ENCODE data around the gene SLC4A4. TPM values are rescaled to one million over a fixed set of nuclear protein-coding genes. Genes with fewer than 3 reads are reported as not detected.

SLC4A4 gene
- polyA plus RNA-seq, 1 donor (not counting 4 experiments of a cell fraction or from before 2014, with no cell fraction given): 0.29 TPM

GRCh38 chr4:71553605-71554004, 214.8 kb downstream of the SLC4A4 start:
- TF ChIP-seq EZH2 (IDR thresholded peaks at IDR 0.05; ENCODE audit: low read length) (no peak), CTCF (optimal IDR thresholded peaks at IDR 0.05 in 1 of 3, IDR thresholded peaks at IDR 0.05 in 1 of 3, conservative IDR thresholded peaks at IDR 0.05 in 1 of 3; ENCODE audit: extremely low read depth in 1 of 3, insufficient read depth in 2 of 3, low read length in 3 of 3) (peak; percentile 51 to 66 (median 64))
- dilution Hi-C loops (cut with MboI; ENCODE audit: extremely low pct_ligation_motif_present, low sequenced_read_pairs): no loop called here
- no peak overlapping the region for H3K27ac ChIP-seq (ENCODE audit: control insufficient read depth, insufficient read depth, low read length)
- no peaks in the 10 kb centered on the region for H3K36me3 ChIP-seq (ENCODE audit: control insufficient read depth in 2 of 2, extremely low read depth in 1 of 2, insufficient read depth in 2 of 2, low read length in 2 of 2)
- DNase-seq (ENCODE audit: low read depth, low spot score): no peak
- no peaks in the 10 kb centered on the region for H4K20me1 ChIP-seq (ENCODE audit: control insufficient read depth, extremely low read depth, insufficient read depth, low read length)
- H3K79me2 ChIP-seq (ENCODE audit: control insufficient read depth, insufficient read depth, low read length): no peaks in the 10 kb centered on the region
- H2AFZ ChIP-seq (ENCODE audit: control insufficient read depth, low read length): no peak overlapping the region
- FAIRE-seq: no peak
- H3K27me3 ChIP-seq (ENCODE audit: control insufficient read depth, extremely low read depth, insufficient read depth, low read length): no peaks in the 10 kb centered on the region
- no peak overlapping the region for H3K4me3 ChIP-seq (ENCODE audit: control insufficient read depth in 2 of 3, extremely low read depth in 1 of 3, insufficient read depth in 2 of 3, low read depth in 1 of 3, low read length in 3 of 3)
- no peak overlapping the region for H3K4me2 ChIP-seq (ENCODE audit: control insufficient read depth, extremely low read depth, insufficient read depth, low read depth, low read length)
- H3K4me1 ChIP-seq (ENCODE audit: control insufficient read depth, extremely low read depth, insufficient read depth, low read length): no peaks in the 10 kb centered on the region
- no peaks in the 10 kb centered on the region for H3K9me3 ChIP-seq (ENCODE audit: control insufficient read depth, low read depth, low read length)
- H3K9ac ChIP-seq (ENCODE audit: control insufficient read depth, extremely low read depth, insufficient read depth, low read length): no peak overlapping the region
- H3K9me1 ChIP-seq (ENCODE audit: control insufficient read depth, extremely low read depth, insufficient read depth, low read length): no peaks in the 10 kb centered on the region

DNA sequence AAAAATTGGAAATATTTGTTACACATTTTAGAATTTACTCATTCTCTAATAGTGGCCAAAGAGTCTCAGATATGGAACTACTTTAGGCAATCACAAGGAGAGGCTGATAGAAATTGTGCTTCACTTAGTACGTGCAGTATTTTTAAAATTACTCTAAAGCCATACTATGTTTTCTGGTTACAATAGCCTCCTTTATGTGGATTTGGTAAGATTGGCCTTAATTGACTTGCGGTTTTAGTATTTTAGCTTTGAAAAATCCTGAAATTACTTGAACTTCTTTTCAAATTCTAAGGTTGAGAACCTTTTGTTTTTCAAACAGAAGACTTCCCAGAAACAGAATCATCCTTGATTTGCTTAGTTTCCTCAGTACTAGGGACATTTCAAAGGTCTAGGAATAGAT, 215.2 kb downstream of the SLC4A4 start:
- no peak overlapping the region for H3K4me2 ChIP-seq (ENCODE audit: control insufficient read depth, extremely low read depth, insufficient read depth, low read depth, low read length)
- H3K4me1 ChIP-seq (ENCODE audit: control insufficient read depth, extremely low read depth, insufficient read depth, low read length): no peaks in the 10 kb centered on the region
- H3K4me3 ChIP-seq (ENCODE audit: control insufficient read depth in 2 of 3, extremely low read depth in 1 of 3, insufficient read depth in 2 of 3, low read depth in 1 of 3, low read length in 3 of 3): no peak overlapping the region
- no peaks in the 10 kb centered on the region for H3K27me3 ChIP-seq (ENCODE audit: control insufficient read depth, extremely low read depth, insufficient read depth, low read length)
- H3K79me2 ChIP-seq (ENCODE audit: control insufficient read depth, insufficient read depth, low read length): no peaks in the 10 kb centered on the region
- H3K36me3 ChIP-seq (ENCODE audit: control insufficient read depth in 2 of 2, extremely low read depth in 1 of 2, insufficient read depth in 2 of 2, low read length in 2 of 2): no peaks in the 10 kb centered on the region
- H3K9me1 ChIP-seq (ENCODE audit: control insufficient read depth, extremely low read depth, insufficient read depth, low read length): no peaks in the 10 kb centered on the region
- dilution Hi-C loops (cut with MboI; ENCODE audit: extremely low pct_ligation_motif_present, low sequenced_read_pairs): no loop called here
- no peaks in the 10 kb centered on the region for H4K20me1 ChIP-seq (ENCODE audit: control insufficient read depth, extremely low read depth, insufficient read depth, low read length)
- TF ChIP-seq EZH2 (IDR thresholded peaks at IDR 0.05; ENCODE audit: low read length) (no peak), CTCF (optimal IDR thresholded peaks at IDR 0.05 in 1 of 3, IDR thresholded peaks at IDR 0.05 in 1 of 3, conservative IDR thresholded peaks at IDR 0.05 in 1 of 3; ENCODE audit: extremely low read depth in 1 of 3, insufficient read depth in 2 of 3, low read length in 3 of 3) (no peak)
- FAIRE-seq (no peak), DNase-seq (ENCODE audit: low read depth, low spot score) (no peak)
- H3K27ac ChIP-seq (ENCODE audit: control insufficient read depth, insufficient read depth, low read length): no peak overlapping the region
- H3K9ac ChIP-seq (ENCODE audit: control insufficient read depth, extremely low read depth, insufficient read depth, low read length): no peak overlapping the region
- no peak overlapping the region for H2AFZ ChIP-seq (ENCODE audit: control insufficient read depth, low read length)
- H3K9me3 ChIP-seq (ENCODE audit: control insufficient read depth, low read depth, low read length): no peaks in the 10 kb centered on the region
